Embryonic facial prominence (tissue), 1 donor: ENCODE data around the gene MILR1.
"Not testable (repeated sequence)": the region's sequence is repeated elsewhere in the genome, so short reads cannot be mapped to it uniquely, and the experiment has no call there.

Experiments used
- DNase-seq: peaks from one replicate; pipeline ENCODE4 v3.0.0-alpha.2; 2016; ENCODE audit errors: extremely low spot score

Gene MILR1

DNA sequence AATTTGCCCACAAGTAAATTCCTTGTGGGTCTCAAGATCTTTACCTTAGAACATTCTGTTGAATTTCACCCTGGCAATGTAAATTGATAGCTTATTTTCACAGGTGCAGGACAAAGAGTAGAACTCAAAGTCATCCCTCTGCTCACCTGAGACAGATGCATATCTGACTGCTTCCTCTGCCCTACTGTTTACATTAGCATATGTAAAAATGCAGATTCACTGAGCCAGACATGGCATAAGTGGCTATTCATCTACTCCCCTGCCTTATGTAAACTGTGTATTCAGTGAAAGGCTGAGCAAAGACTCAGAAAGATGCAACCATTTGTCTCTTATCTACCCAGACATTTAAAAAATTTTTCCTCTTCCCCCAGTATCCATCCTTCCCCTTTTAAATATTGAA lies 22.3 kb upstream of the MILR1 start:
- no peak for DNase-seq

- DNase-seq: no peak
Observed at GRCh38 chr17:64428406-64428805, 20.5 kb upstream of the MILR1 start.

- not testable (repeated sequence) for DNase-seq
Observed at GRCh38 chr17:64430036-64430435, 18.9 kb upstream of the MILR1 start.

- no peak for DNase-seq
Observed at GRCh38 chr17:64431534-64431933, 17.4 kb upstream of the MILR1 start.

GRCh38 chr17:64437944-64438525 lies 10.9 kb upstream of the MILR1 start:
- DNase-seq: no peak

GRCh38 chr17:64439521-64439920 lies 9.4 kb upstream of the MILR1 start:
- DNase-seq: not testable (repeated sequence)

GRCh38 chr17:64439956-64440355 lies 9.0 kb upstream of the MILR1 start:
- no peak for DNase-seq

GRCh38 chr17:64441772-64442540 lies 7.0 kb upstream of the MILR1 start:
- DNase-seq: no peak

DNA sequence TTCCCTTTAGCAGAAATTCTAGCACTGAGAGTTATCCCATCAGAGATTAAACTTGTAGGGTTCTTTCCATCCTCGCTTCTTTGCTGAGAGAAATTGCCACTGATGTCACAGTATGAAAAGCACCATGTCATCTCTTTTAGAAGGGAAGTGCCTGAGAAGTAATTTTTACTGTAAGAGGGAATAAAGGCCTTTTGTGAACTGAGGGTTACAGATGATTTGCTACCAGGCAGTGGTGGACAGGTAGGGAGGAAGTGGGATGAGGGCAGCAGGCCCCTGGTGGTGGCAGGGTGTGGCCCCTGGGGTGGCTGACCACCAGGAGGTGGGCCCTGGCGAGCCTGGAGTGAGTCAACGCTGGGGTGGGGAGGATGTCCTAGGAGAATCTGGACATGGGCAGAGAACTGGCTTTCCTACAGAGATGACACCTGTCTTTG lies 6.4 kb upstream of the MILR1 start:
- no peak for DNase-seq

GRCh38 chr17:64443086-64443760 lies 5.7 kb upstream of the MILR1 start:
- DNase-seq: no peak

DNA sequence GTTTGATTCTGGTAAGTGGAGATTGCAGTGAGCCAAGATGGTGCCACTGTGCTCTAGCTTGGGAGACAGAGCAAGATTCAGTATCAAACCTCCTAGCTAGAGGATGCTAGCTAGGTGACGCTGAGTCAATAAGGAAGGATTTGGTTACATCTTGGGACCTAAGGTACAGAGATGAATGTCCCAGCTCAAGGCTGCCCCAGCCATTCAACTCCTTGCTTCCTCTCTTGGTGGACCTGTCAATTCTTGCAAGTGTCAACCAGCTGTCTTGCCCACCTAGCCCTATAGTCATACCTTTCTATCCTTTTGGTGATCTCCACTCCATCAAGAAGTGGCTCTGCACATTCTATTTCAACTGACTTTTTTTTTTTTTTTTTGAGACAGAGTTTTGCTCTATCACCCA lies 1.4 kb upstream of the MILR1 start:
- DNase-seq: no peak

DNA sequence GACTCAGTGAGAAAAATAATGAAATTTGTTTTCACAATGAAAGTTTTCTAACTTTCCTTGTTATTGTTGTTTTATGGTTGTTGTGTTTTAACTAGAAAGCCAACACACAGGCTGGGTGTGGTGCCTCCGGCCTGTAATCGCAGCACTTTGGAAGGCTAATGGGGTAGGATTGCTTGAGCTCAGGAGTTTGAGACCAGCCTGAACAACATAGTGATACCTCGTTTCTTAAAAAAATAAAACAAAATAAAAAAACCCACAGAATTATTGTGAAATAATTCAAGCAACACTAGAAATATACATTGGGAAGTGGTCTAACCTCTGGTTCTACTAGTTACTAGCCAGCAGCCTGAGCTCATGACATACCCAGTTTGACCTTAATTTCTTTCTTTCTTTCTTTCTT lies 630 bp downstream of the MILR1 start:
- DNase-seq: no peak

DNA sequence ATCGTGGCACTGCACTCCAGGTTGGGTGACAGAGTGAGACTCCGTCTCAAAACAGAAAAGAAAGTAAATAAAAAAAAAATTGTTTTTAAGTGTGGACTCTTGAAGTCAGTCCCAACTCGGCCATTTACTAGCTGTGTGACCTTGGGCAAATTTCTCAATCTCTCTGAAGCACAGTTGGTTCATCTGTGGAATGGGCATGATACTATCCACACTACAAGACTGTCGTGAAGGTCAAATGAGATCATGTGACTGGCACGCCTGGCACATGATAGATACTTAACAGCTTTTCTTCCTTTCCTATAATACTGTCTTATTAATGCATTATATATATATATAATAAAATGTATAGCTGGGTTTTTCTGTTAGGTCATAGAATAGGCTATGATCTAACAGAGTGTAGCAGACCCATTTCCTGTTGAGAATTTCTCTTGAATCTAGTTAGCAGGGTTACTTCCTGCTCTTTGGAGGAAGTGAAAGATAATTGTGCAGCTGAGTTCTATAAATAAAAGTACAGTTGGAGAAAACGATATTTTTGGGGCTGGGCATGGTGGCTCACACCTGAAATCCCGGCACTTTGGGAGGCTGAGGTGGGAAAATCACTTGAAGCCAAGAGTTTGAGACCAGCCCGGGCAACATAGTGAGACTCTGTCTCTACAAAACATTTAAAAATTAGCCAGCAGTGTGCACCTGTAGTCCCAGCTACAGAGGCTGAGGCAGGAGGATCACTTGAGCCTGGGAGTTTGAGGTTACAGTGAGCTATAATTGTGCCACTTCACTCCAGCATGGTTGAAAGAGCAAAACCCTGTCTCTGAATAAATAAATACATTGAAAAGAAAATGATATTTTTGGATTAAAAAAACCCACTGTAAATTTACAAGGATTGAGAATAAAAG lies 7.3 kb downstream of the MILR1 start:
- DNase-seq: no peak

DNA sequence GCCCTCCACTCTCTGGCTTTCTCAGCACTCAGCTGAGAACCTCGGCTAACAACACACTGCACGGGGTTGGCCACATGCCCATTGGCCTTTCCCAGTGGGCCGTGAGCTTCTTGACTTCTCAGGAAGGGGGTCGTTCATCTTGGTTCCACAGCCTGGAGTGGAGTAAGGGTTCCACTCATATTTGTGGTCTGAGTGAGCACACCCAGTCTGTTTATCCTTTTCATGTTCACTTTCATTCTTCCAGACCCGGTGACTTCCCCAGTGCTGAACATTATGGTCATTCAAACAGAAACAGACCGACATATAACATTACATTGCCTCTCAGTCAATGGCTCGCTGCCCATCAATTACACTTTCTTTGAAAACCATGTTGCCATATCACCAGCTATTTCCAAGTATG lies 8.2 kb downstream of the MILR1 start:
- DNase-seq: no peak

GRCh38 chr17:64458756-64459155 lies 9.8 kb downstream of the MILR1 start:
- no peak for DNase-seq

GRCh38 chr17:64459284-64459747 lies 10.4 kb downstream of the MILR1 start:
- no peak for DNase-seq

DNA sequence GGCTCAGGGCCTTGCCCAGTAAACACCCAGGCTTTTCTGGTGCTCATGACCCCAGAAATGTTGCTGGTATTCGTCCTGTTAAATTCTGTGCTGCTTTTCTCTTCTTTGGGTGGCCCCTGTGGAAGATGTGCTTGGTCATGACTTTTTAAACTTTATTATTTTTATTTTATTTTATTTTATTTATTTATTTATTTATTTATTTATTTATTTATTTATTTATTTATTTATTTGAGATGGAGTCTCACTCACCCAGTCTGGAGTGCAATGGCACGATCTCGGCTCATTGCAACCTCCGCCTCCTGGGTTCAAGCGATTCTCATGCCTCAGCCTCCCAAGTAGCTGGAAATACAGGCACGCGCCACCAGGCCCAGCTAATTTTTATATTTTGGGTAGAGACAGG lies 10.9 kb downstream of the MILR1 start:
- DNase-seq: not testable (repeated sequence)

- DNase-seq: no peak
Observed at GRCh38 chr17:64460955-64461354, 12.0 kb downstream of the MILR1 start.

GRCh38 chr17:64461788-64462187 lies 12.9 kb downstream of the MILR1 start:
- no peak for DNase-seq

GRCh38 chr17:64466019-64466735 lies 17.3 kb downstream of the MILR1 start:
- DNase-seq: no peak

GRCh38 chr17:64466834-64467233 lies 17.9 kb downstream of the MILR1 start:
- not testable (repeated sequence) for DNase-seq
